K562 (cell line): ENCODE results near the gene YBX2. TPM values are rescaled to one million over a fixed set of nuclear protein-coding genes. Genes with fewer than 3 reads are reported as not detected.
A peak's percentile ranks its signal among the peaks of the same experiment; 100 is the strongest.

ENCODE experiments used
- BCLAF1 ChIP-seq, 2 experiments: fragments of 450-650 bp in 1 of 2; IDR thresholded peaks; 2 replicates each; pipeline ENCODE4 v1.6.1; 2011 to 2017; ENCODE audit warnings: low read depth in 2 of 2, antibody characterized with exemption in 1 of 2, borderline replicate concordance in 1 of 2, low read length in 1 of 2, mild to moderate bottlenecking in 1 of 2, mixed read lengths in 1 of 2; ENCODE audit not compliant: control insufficient read depth in 1 of 2
- CBX3 ChIP-seq, 2 experiments: IDR thresholded peaks; 1 replicate in 1 of 2; 2 replicates in 1 of 2; pipeline ENCODE4 v1.6.1; 2012; ENCODE audit warnings: inconsistent platforms in 2 of 2, low read length in 2 of 2, borderline replicate concordance in 1 of 2, control low read depth in 1 of 2
- CHCHD3 ChIP-seq: fragments of 250-450 bp; sonication (Bioruptor Pico); IDR thresholded peaks from 2 replicates; pipeline ENCODE4 v2.1.2; 2022; ENCODE audit warnings: mild to moderate bottlenecking
- FOS ChIP-seq: IDR thresholded peaks from 3 replicates; pipeline ENCODE4 v1.6.1; 2011; ENCODE audit not compliant: insufficient read length; ENCODE audit errors: extremely low read depth
- GATA2 ChIP-seq: sonication (generic); formaldehyde crosslinking; IDR thresholded peaks from 2 replicates; pipeline ENCODE4 v1.4.0; 2020; ENCODE audit warnings: mild to moderate bottlenecking, missing genetic modification reagents
- HDAC1 ChIP-seq, 2 experiments: fragments of 450-650 bp; IDR thresholded peaks; 2 replicates each; pipeline ENCODE4 v1.6.1; 2016 to 2017; ENCODE audit warnings: inconsistent platforms in 1 of 2, mild to moderate bottlenecking in 1 of 2, moderate library complexity in 1 of 2
- NELFE ChIP-seq: IDR thresholded peaks from 2 replicates; pipeline ENCODE4 v1.6.1; 2011; ENCODE audit warnings: mild to moderate bottlenecking; ENCODE audit not compliant: insufficient read depth, insufficient read length
- PHF20 ChIP-seq: fragments of 450-650 bp; IDR thresholded peaks from 2 replicates; pipeline ENCODE4 v1.6.1; 2018; ENCODE audit not compliant: partially characterized antibody
- TSHZ1 ChIP-seq: fragments of 250-450 bp; sonication (Bioruptor Pico); IDR thresholded peaks from 2 replicates; pipeline ENCODE4 v1.4.0; 2020; ENCODE audit warnings: mild to moderate bottlenecking, moderate library complexity
- ZNF121 ChIP-seq: sonication (generic); formaldehyde crosslinking; conservative IDR thresholded peaks from 2 replicates; pipeline ENCODE4 v1.8.0; 2022; ENCODE audit warnings: missing genetic modification reagents
- ZNF431 ChIP-seq: sonication (generic); formaldehyde crosslinking; IDR thresholded peaks from 2 replicates; pipeline ENCODE4 v1.8.0; 2022; ENCODE audit warnings: mild to moderate bottlenecking, missing genetic modification reagents
- ZNF609 ChIP-seq: sonication (generic); formaldehyde crosslinking; IDR thresholded peaks from 2 replicates; pipeline ENCODE4 v1.8.1; 2023; ENCODE audit warnings: missing genetic modification reagents, mild to moderate bottlenecking, borderline replicate concordance
- polyA plus RNA-seq, 8 experiments: library from polyadenylated mRNA; depleted of rRNA in 4 of 8; stranded (reverse) in 5 of 8; unstranded in 3 of 8; fragments of >200 nt; fragmentation: Nextera tagmentation in 2 of 8; fragmentation: Illumina TruSeq in 1 of 8; extraction: Ambion mirVana in 2 of 8; extraction: Trizol in 1 of 8; gene quantifications; 2 replicates each; pipeline versions ENCODE4 v1.2.1 to v1.2.3, GENCODE V29; 2011 to 2014; ENCODE audit warnings: inconsistent platforms in 1 of 8, missing spikeins in 1 of 8
- total RNA-seq, 7 experiments: library from RNA; depleted of rRNA in 6 of 7; stranded (reverse); fragments of >200 nt in 6 of 7; fragmentation: Illumina TruSeq in 2 of 7; extraction: Trizol in 2 of 7; gene quantifications; 2 replicates each; pipeline versions ENCODE4 v1.2.1 to v1.2.3, GENCODE V29; 2011 to 2021; ENCODE audit warnings: low replicate concordance in 1 of 7

The YBX2 gene
- total and polyA plus RNA-seq, 9 of the 15 experiments (the other 6 are each of a cell fraction or from before 2014, with no cell fraction given) = 0.03 to 0.59 (median 0.27) TPM; not detected in 6

- TF ChIP-seq ZNF609 = 0 out of 2 replicates have a peak, but pooled peaks have one; percentile 55
- no peak for TF ChIP-seq TSHZ1
- no peak for TF ChIP-seq NELFE
- peak; percentile 91 for TF ChIP-seq PHF20
- no peak for TF ChIP-seq ZNF121 (CRISPR knock-in tag)
- no peak for TF ChIP-seq GATA2 (CRISPR knock-in tag)
- TF ChIP-seq FOS = no peak
- no peak for TF ChIP-seq ZNF431 (CRISPR knock-in tag)
- TF ChIP-seq HDAC1 (IDR thresholded peaks at IDR 0.05) = peak in 1 of 2 experiments; percentile 90; a peak in 1 of 4 replicates
- no peak for TF ChIP-seq BCLAF1 (IDR thresholded peaks at IDR 0.05; ENCODE audit: borderline replicate concordance in 1 of 2, control insufficient read depth in 1 of 2, low read depth in 2 of 2, low read length in 1 of 2)
- no peak for TF ChIP-seq CHCHD3 (CRISPR knock-in tag)
- no peak for TF ChIP-seq CBX3 (IDR thresholded peaks at IDR 0.05; ENCODE audit: borderline replicate concordance in 1 of 2, low read length in 2 of 2)
Observed at GRCh38 chr17:7252176-7253043, 42.0 kb downstream of the YBX2 start, which contains the start of gene ELP5 (continued).
